WTC11 (cell line): ENCODE data around the gene CA10. TPM values are rescaled to one million over a fixed set of nuclear protein-coding genes. Genes with fewer than 3 reads are reported as not detected.

Experiments used
- ATAC-seq: fragments of 200-7000 bp; cut with Tn5 transposase; 2 replicates; pipeline ENCODE4 v1.10.0; 2021; ENCODE audit warnings: mild to moderate bottlenecking, moderate library complexity
- CTCF ChIA-PET: fragments of 300-600 bp; sonication (Branson Sonifier 250); formaldehyde crosslinking; loops from one replicate; lab custom pipeline; 2021; ENCODE audit warnings: antibody characterized with exemption; lab: Charles Lee
- POLR2A ChIA-PET: fragments of 350-600 bp; sonication (Branson Sonifier 250); formaldehyde crosslinking; loops from one replicate; lab custom pipeline; 2021; ENCODE audit warnings: antibody characterized with exemption; lab: Charles Lee
- DNase-seq: peaks from one replicate; pipeline ENCODE4 v3.0.0; 2021; ENCODE audit warnings: low spot score
- H3K27ac Mint-ChIP-seq: 2 replicates; pipeline ENCODE4 v1.8.0; 2021; ENCODE audit warnings: mixed read lengths
- H3K27me3 Mint-ChIP-seq: 2 replicates; pipeline ENCODE4 v1.8.0; 2021; ENCODE audit warnings: low read depth, mild to moderate bottlenecking, moderate library complexity, mixed read lengths
- H3K36me3 Mint-ChIP-seq: 2 replicates; pipeline ENCODE4 v1.8.0; 2021; ENCODE audit warnings: mixed read lengths
- H3K4me1 Mint-ChIP-seq: 2 replicates; pipeline ENCODE4 v1.8.0; 2022; ENCODE audit warnings: mixed read lengths
- H3K4me3 Mint-ChIP-seq: 2 replicates; pipeline ENCODE4 v1.8.0; 2021; ENCODE audit warnings: mild to moderate bottlenecking, moderate library complexity, mixed read lengths
- H3K9me3 Mint-ChIP-seq: 2 replicates; pipeline ENCODE4 v1.8.0; 2021; ENCODE audit warnings: mixed read lengths
- AR ChIP-seq: fragments of 250-450 bp; sonication (Bioruptor Pico); IDR thresholded peaks from 2 replicates; pipeline ENCODE4 v1.9.0; 2021; ENCODE audit warnings: mild to moderate bottlenecking
- ATF1 ChIP-seq: sonication (generic); formaldehyde crosslinking; IDR thresholded peaks from 2 replicates; pipeline ENCODE4 v1.8.1; 2023; ENCODE audit warnings: mild to moderate bottlenecking, moderate library complexity, missing genetic modification reagents
- ATF3 ChIP-seq: sonication (generic); formaldehyde crosslinking; conservative IDR thresholded peaks from 2 replicates; pipeline ENCODE4 v1.8.1; 2022; ENCODE audit warnings: mild to moderate bottlenecking, missing genetic modification reagents
- CTCF ChIP-seq: fragments of 200-600 bp; IDR thresholded peaks from 2 replicates; pipeline ENCODE4 v1.8.0; 2022; ENCODE audit warnings: antibody characterized with exemption
- ERG ChIP-seq: fragments of 250-450 bp; sonication (Bioruptor Pico); IDR thresholded peaks from 2 replicates; pipeline ENCODE4 v1.8.0; 2021; ENCODE audit warnings: mild to moderate bottlenecking
- FOXK1 ChIP-seq: sonication (generic); formaldehyde crosslinking; IDR thresholded peaks from 2 replicates; pipeline ENCODE4 v1.8.0; 2022; ENCODE audit warnings: mild to moderate bottlenecking, moderate library complexity, missing genetic modification reagents
- JUN ChIP-seq: sonication (generic); formaldehyde crosslinking; IDR thresholded peaks from 2 replicates; pipeline ENCODE4 v1.8.0; 2023; ENCODE audit warnings: mild to moderate bottlenecking, missing genetic modification reagents
- KAT7 ChIP-seq: sonication (generic); formaldehyde crosslinking; IDR thresholded peaks from 2 replicates; pipeline ENCODE4 v1.8.1; 2023; ENCODE audit warnings: missing genetic modification reagents, mild to moderate bottlenecking, borderline replicate concordance
- NFE2L1 ChIP-seq: sonication (generic); formaldehyde crosslinking; IDR thresholded peaks from 2 replicates; pipeline ENCODE4 v1.8.1; 2023; ENCODE audit warnings: missing genetic modification reagents
- NFYB ChIP-seq: sonication (generic); formaldehyde crosslinking; conservative IDR thresholded peaks from 2 replicates; pipeline ENCODE4 v1.8.0; 2022; ENCODE audit warnings: low read depth, missing genetic modification reagents
- NR3C1 ChIP-seq: sonication (generic); formaldehyde crosslinking; conservative IDR thresholded peaks from 2 replicates; pipeline ENCODE4 v1.8.1; 2023; ENCODE audit warnings: low read depth, mild to moderate bottlenecking, missing genetic modification reagents
- OVOL2 ChIP-seq: fragments of 250-450 bp; sonication (Bioruptor Pico); IDR thresholded peaks from 2 replicates; pipeline ENCODE4 v1.9.0; 2021; ENCODE audit warnings: mild to moderate bottlenecking, borderline replicate concordance
- PREB ChIP-seq: sonication (generic); formaldehyde crosslinking; IDR thresholded peaks from 2 replicates; pipeline ENCODE4 v1.8.1; 2022; ENCODE audit warnings: mild to moderate bottlenecking, missing genetic modification reagents, moderate library complexity, borderline replicate concordance
- SOX15 ChIP-seq: fragments of 250-450 bp; sonication (Bioruptor Pico); IDR thresholded peaks from 2 replicates; pipeline ENCODE4 v1.9.0; 2021; ENCODE audit warnings: mild to moderate bottlenecking
- TEAD1 ChIP-seq: sonication (generic); formaldehyde crosslinking; IDR thresholded peaks from 2 replicates; pipeline ENCODE4 v1.8.0; 2022; ENCODE audit warnings: mild to moderate bottlenecking, missing genetic modification reagents
- TP53 ChIP-seq: sonication (generic); formaldehyde crosslinking; IDR thresholded peaks from 2 replicates; pipeline ENCODE4 v1.8.1; 2023; ENCODE audit warnings: mild to moderate bottlenecking, missing genetic modification reagents
- USF1 ChIP-seq: sonication (generic); formaldehyde crosslinking; IDR thresholded peaks from 2 replicates; pipeline ENCODE4 v1.8.0; 2022; ENCODE audit warnings: mild to moderate bottlenecking, missing genetic modification reagents
- ZBTB21 ChIP-seq: sonication (generic); formaldehyde crosslinking; IDR thresholded peaks from 2 replicates; pipeline ENCODE4 v1.8.1; 2023; ENCODE audit warnings: mild to moderate bottlenecking, missing genetic modification reagents, borderline replicate concordance
- ZMAT4 ChIP-seq: fragments of 250-450 bp; sonication (Bioruptor Pico); IDR thresholded peaks from 2 replicates; pipeline ENCODE4 v1.9.0; 2021; ENCODE audit warnings: mild to moderate bottlenecking
- ZNF263 ChIP-seq: sonication (generic); formaldehyde crosslinking; IDR thresholded peaks from 2 replicates; pipeline ENCODE4 v1.8.1; 2022; ENCODE audit warnings: low read depth, mild to moderate bottlenecking, moderate library complexity, missing genetic modification reagents
- ZSCAN18 ChIP-seq: fragments of 250-450 bp; sonication (Bioruptor Pico); IDR thresholded peaks from 2 replicates; pipeline ENCODE4 v2.1.2; 2022; ENCODE audit warnings: mild to moderate bottlenecking, moderate library complexity
- total RNA-seq: library from RNA; stranded (reverse); gene quantifications from 3 replicates; pipeline ENCODE4 v1.2.3, GENCODE V29; 2021

CA10 gene
- total RNA-seq, 1 experiment from 2014 or later: 0.90 TPM

- CTCF ChIA-PET: no interaction called here
- H3K4me1 Mint-ChIP-seq: no peaks in the 10 kb centered on the region
- POLR2A ChIA-PET: interaction anchor here (0.6 kb wide), 1 partner anchor 855 kb away, joined by 8 read pairs; no protein-coding TSS in a partner anchor
Measured at GRCh38 chr17:51937264-51937663, 221.2 kb downstream of the CA10 start.

GRCh38 chr17:51935477-51935876, 223.0 kb downstream of the CA10 start:
- no peaks in the 10 kb centered on the region; the same call in 1 of the 2 replicates for H3K27me3 Mint-ChIP-seq
- no peak overlapping the region for H3K27ac Mint-ChIP-seq
- H3K9me3 Mint-ChIP-seq: peaks cover 87% of the 10 kb centered on the region
- no peak overlapping the region for H3K4me3 Mint-ChIP-seq
- ChIA-PET POLR2A (no interaction called here), CTCF (no interaction called here)
- H3K36me3 Mint-ChIP-seq: peaks cover 46% of the 10 kb centered on the region
- DNase-seq (no peak), ATAC-seq (no peak)
- H3K4me1 Mint-ChIP-seq: no peaks in the 10 kb centered on the region
- TF ChIP-seq ZMAT4 (CRISPR knock-in tag): no peak
- TF ChIP-seq ZNF263: no peak
- no peak for TF ChIP-seq OVOL2 (CRISPR knock-in tag)
- no peak for TF ChIP-seq NFYB (CRISPR knock-in tag)
- TF ChIP-seq PREB: no peak
- no peak for TF ChIP-seq ERG

More at GRCh38 chr17:51937264-51937663, 221.2 kb downstream of the CA10 start:
- no peak for ATAC-seq
- Mint-ChIP-seq H3K4me3 (no peak overlapping the region), H3K36me3 (peaks cover 37% of the 10 kb centered on the region), H3K27me3 (no peaks in the 10 kb centered on the region; the same call in 1 of the 2 replicates), H3K27ac (no peak overlapping the region), H3K9me3 (peaks cover 83% of the 10 kb centered on the region)
- no peak for TF ChIP-seq TEAD1
- TF ChIP-seq CTCF: no peak
- no peak for TF ChIP-seq ZSCAN18 (CRISPR knock-in tag)
- no peak for TF ChIP-seq ZBTB21 (CRISPR knock-in tag)
- no peak for TF ChIP-seq USF1 (CRISPR knock-in tag)
- TF ChIP-seq FOXK1: no peak
- no peak for TF ChIP-seq ATF3
- no peak for TF ChIP-seq SOX15 (CRISPR knock-in tag)
- TF ChIP-seq ATF1 (CRISPR knock-in tag): no peak
- TF ChIP-seq AR: no peak
- TF ChIP-seq NR3C1 (CRISPR knock-in tag): no peak
- no peak for TF ChIP-seq JUN (CRISPR knock-in tag)
- TF ChIP-seq NFE2L1 (CRISPR knock-in tag): no peak
- TF ChIP-seq NFYB (CRISPR knock-in tag): no peak
- TF ChIP-seq KAT7: no peak
- TF ChIP-seq TP53: no peak
- DNase-seq: no peak
